Hepatocyte (in vitro differentiated cells): ENCODE data around the gene CLDN11.

Source experiments
- EZH2 ChIP-seq: fragments of 200-600 bp; sonication (generic); IDR thresholded peaks from 2 replicates; pipeline ENCODE4 v1.6.1; 2016; ENCODE audit warnings: antibody characterized with exemption, mild to moderate bottlenecking, borderline replicate concordance
- EZH2phosphoT487 ChIP-seq: fragments of 200-600 bp; sonication (generic); IDR thresholded peaks from one replicate; pipeline ENCODE4 v1.6.1; 2018; ENCODE audit warnings: antibody characterized with exemption, mild to moderate bottlenecking, low read depth, moderate library complexity; ENCODE audit not compliant: unreplicated experiment, severe bottlenecking
- TF ChIP-seq, protein P1 (sequence below): fragments of 200-600 bp; sonication (generic); IDR thresholded peaks from 2 replicates; pipeline ENCODE4 v1.5.1; 2016; ENCODE audit warnings: antibody characterized with exemption, mild to moderate bottlenecking; ENCODE audit not compliant: poor library complexity

- TF ChIP-seq, protein P1, sequence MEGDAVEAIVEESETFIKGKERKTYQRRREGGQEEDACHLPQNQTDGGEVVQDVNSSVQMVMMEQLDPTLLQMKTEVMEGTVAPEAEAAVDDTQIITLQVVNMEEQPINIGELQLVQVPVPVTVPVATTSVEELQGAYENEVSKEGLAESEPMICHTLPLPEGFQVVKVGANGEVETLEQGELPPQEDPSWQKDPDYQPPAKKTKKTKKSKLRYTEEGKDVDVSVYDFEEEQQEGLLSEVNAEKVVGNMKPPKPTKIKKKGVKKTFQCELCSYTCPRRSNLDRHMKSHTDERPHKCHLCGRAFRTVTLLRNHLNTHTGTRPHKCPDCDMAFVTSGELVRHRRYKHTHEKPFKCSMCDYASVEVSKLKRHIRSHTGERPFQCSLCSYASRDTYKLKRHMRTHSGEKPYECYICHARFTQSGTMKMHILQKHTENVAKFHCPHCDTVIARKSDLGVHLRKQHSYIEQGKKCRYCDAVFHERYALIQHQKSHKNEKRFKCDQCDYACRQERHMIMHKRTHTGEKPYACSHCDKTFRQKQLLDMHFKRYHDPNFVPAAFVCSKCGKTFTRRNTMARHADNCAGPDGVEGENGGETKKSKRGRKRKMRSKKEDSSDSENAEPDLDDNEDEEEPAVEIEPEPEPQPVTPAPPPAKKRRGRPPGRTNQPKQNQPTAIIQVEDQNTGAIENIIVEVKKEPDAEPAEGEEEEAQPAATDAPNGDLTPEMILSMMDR = no peak
- TF ChIP-seq EZH2 (no peak), EZH2phosphoT487 (no peak)
Observed at GRCh38 chr3:170372190-170372879, 46.3 kb upstream of the CLDN11 start.
